Right renal pelvis (tissue), 4 donors: ENCODE results near the gene TAF11L13. TPM values are rescaled to one million over a fixed set of nuclear protein-coding genes. Genes with fewer than 3 reads are reported as not detected.

Experiments used
- DNase-seq, 4 donors: peaks; one replicate each; pipeline ENCODE4 v3.0.0-alpha.2; 2013; ENCODE audit warnings: low read depth in 4 of 4, low spot score in 3 of 4, missing footprints in 1 of 4
- polyA plus RNA-seq, 4 donors: library from polyadenylated mRNA; unstranded; fragments of 120-200 nt; gene quantifications; one replicate each; pipeline ENCODE4 v1.2.1, GENCODE V29; 2013; ENCODE audit not compliant: insufficient read length in 4 of 4

TAF11L13 gene
- polyA plus RNA-seq, 4 donors = not detected

DNA sequence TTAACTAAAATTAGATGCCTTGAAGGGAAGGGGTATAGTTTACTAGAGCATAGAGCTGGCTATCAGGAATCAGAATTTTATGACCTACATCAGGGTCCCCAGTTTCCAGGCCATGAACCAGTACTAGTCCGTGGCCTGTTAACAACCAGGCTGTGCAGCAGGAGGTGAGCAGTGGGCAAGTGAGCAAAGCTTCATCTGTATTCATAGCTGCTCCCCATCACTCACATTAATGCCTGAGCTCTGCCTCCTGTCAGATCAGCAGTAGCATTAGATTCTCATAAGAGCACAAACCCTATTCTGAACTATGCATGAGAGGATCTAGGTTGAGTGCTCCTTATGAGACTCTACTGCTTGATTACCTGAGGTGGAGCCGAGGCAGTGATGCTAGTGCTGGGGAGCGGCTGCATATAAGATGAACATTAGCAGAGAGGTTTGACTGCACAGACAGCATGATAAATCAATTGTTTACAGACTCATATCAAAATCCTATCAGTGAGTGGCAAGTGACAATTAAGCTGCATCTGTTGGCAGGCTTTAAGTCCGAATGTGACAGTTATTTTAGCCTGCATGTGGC, 47.0 kb downstream of the TAF11L13 start:
- no peak for DNase-seq

DNA sequence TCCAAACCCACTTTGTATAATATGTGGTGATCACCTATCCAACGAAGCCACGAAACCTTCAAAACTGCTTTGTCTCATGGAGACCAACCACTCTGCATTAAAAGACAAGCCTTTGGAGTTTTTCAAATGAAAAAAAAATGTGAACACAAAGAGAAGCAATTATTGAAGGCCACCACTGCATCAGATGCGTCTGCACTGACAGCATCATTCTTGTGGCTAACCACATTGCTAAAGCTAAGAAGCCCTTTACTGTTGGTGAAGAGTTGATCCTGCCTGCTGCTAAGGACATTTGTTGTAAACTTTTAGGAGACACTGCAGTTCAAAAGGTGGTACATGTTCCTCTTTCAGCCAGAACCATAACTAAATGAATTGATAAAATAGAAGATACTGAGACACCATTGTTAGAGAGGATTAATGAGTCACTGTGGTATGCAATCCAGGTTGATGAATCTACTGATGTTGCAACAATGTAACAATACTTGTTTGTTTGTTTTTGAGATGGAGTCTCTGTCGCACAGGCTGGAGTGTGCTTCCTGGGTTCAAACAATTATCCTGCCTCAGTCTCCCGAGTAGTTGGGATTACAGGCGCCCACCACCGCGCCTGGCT, 47.8 kb downstream of the TAF11L13 start:
- DNase-seq = no peak

DNA sequence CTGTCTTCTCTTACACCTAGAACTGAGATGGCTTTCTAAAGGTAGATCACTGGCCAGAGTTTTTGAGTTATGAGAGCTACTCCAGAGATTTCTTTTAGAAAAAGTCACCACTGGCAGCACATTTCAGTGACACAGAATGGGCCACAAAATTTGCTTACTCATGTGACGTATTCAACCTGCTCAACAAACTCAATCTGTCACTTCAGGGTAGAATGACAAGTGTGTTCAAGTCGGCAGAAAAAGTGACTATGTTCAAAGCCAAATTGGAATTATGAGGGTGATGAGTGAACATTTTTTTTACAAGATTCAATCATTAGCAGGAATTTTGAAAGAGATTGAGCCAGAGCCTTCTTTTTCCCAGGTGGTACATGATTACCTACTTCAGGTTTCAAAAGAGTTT, 48.8 kb downstream of the TAF11L13 start:
- DNase-seq = no peak

Other genes with a start within 250 kb of the TAF11L13 start
- gene TAF11L2, start 133.9 kb upstream of the TAF11L13 start, polyA plus RNA-seq = not detected
- not detected for gene TAF11L3, start 113.7 kb upstream of the TAF11L13 start, polyA plus RNA-seq
- not detected for gene TAF11L4, start 110.3 kb upstream of the TAF11L13 start, polyA plus RNA-seq
- gene TAF11L5, start 106.9 kb upstream of the TAF11L13 start, polyA plus RNA-seq = not detected
- gene TAF11L6, start 103.4 kb upstream of the TAF11L13 start, polyA plus RNA-seq = not detected
- gene TAF11L7, start 46.3 kb upstream of the TAF11L13 start, polyA plus RNA-seq = not detected
- not detected for gene TAF11L8, start 41.1 kb upstream of the TAF11L13 start, polyA plus RNA-seq
- not detected for gene TAF11L9, start 37.7 kb upstream of the TAF11L13 start, polyA plus RNA-seq
- gene TAF11L10, start 34.3 kb upstream of the TAF11L13 start, polyA plus RNA-seq = not detected
- not detected for gene TAF11L11, start 27.9 kb upstream of the TAF11L13 start, polyA plus RNA-seq
- gene TAF11L12, start 21.7 kb upstream of the TAF11L13 start, polyA plus RNA-seq = not detected
- not detected for gene TAF11L14, start 2.4 kb downstream of the TAF11L13 start, polyA plus RNA-seq